ENCODE results near the gene NRROS. TPM values are rescaled to one million over a fixed set of nuclear protein-coding genes. Genes with fewer than 3 reads are reported as not detected.

Gene NRROS
- total RNA-seq, 1 donor from 2014 or later = 87.2 TPM

- intact Hi-C loops (cut with micrococcal nuclease) = loop anchor here (1.0 kb wide), 1 partner anchor 8 kb away; no protein-coding TSS in a partner anchor
These were observed 15.3 kb upstream of the NRROS start for GRCh38 chr3:196624067-196624790.

GRCh38 chr3:196624907-196625306, 14.6 kb upstream of the NRROS start:
- intact Hi-C loops (cut with micrococcal nuclease) = loop anchor here (1.0 kb wide), 1 partner anchor 7 kb away; no protein-coding TSS in a partner anchor

DNA sequence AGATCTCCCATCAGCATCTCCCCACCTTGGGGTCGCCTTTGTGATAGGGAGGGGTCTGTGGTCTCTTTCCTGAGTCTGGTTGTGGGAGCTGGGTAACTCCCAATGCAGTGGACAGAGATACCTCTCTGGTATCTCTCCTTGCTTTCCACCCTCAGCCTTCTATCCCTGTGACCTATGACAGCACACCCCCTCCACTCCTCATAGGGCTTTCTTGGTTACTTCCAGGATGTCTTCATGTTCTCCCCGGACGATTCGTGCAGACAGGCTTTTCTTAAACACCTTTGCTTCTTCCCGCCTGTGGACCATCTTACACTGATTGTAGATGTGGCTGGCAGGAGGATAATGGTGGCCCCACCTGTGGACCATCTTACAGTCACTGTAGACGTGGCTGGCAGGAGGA, 14.2 kb upstream of the NRROS start:
- intact Hi-C loops (cut with micrococcal nuclease) = no loop called here

DNA sequence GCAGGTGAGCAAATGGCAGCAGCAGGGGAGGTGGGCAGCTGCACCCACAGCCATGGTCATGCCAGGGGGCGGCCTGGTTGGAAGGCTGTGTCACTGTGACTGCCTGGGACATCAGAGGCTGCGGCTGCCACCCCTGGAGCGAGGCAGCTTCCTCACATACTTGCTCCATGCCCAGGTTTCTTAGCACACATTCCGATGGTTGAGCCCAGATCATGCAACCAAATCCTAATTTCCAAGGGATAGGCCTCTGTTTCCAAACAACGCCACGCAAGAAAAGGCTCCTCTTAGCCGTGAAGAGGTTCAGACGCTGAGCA, 11.6 kb upstream of the NRROS start:
- intact Hi-C loops (cut with micrococcal nuclease) = no loop called here

GRCh38 chr3:196629228-196629627, 10.3 kb upstream of the NRROS start:
- intact Hi-C loops (cut with micrococcal nuclease) = no loop called here

- intact Hi-C loops (cut with micrococcal nuclease) = loop anchor here (1.0 to 10.0 kb wide), 11 partner anchors 7 to 451 kb away; partner anchors contain the start of genes FBXO45, NCBP2 and WDR53
These were observed 7.8 kb upstream of the NRROS start for GRCh38 chr3:196631682-196632045.

GRCh38 chr3:196632046-196632751, 7.3 kb upstream of the NRROS start:
- intact Hi-C loops (cut with micrococcal nuclease) = loop anchor here (1.0 to 10.0 kb wide), 11 partner anchors 8 to 451 kb away; partner anchors contain the start of genes FBXO45, NCBP2 and WDR53

DNA sequence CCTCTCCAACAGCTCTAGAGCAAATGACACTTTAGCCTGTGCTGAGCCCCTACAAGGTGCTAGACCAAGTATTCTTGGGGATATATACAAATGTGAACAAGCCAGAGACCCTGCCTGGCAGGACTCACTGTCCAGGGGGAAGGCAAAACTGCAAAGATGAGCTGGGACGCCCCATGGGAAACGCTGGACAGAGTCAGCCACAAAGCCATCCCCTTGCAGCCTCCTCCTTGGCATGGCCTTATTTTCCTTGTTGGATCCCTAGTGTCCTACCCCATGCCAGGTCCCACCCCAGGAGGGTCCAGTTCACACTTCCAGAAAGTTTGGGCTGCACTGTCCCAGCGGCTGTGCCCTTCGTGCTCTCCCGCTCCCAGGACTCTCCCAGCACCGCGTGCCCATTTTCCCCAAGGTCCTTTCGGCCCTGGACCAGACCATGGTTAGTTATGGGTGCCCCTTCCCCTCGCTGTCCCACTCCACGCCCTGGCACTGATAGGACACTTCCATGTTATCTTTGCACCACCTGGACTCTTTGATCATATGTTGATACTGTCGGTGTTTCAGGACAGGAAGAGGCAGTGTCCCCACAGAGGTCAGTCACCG, 5.8 kb upstream of the NRROS start:
- intact Hi-C loops (cut with micrococcal nuclease) = loop anchor here (2.0 to 10.0 kb wide), 5 partner anchors 65 to 453 kb away; partner anchors contain the start of genes FBXO45 and WDR53

GRCh38 chr3:196634224-196634623, 5.3 kb upstream of the NRROS start:
- intact Hi-C loops (cut with micrococcal nuclease) = loop anchor here (10.0 kb wide), 1 partner anchor 359 kb away; no protein-coding TSS in a partner anchor

- intact Hi-C loops (cut with micrococcal nuclease) = loop anchor here (10.0 kb wide), 1 partner anchor 360 kb away; no protein-coding TSS in a partner anchor
These were observed 4.7 kb upstream of the NRROS start for GRCh38 chr3:196634829-196635228.

DNA sequence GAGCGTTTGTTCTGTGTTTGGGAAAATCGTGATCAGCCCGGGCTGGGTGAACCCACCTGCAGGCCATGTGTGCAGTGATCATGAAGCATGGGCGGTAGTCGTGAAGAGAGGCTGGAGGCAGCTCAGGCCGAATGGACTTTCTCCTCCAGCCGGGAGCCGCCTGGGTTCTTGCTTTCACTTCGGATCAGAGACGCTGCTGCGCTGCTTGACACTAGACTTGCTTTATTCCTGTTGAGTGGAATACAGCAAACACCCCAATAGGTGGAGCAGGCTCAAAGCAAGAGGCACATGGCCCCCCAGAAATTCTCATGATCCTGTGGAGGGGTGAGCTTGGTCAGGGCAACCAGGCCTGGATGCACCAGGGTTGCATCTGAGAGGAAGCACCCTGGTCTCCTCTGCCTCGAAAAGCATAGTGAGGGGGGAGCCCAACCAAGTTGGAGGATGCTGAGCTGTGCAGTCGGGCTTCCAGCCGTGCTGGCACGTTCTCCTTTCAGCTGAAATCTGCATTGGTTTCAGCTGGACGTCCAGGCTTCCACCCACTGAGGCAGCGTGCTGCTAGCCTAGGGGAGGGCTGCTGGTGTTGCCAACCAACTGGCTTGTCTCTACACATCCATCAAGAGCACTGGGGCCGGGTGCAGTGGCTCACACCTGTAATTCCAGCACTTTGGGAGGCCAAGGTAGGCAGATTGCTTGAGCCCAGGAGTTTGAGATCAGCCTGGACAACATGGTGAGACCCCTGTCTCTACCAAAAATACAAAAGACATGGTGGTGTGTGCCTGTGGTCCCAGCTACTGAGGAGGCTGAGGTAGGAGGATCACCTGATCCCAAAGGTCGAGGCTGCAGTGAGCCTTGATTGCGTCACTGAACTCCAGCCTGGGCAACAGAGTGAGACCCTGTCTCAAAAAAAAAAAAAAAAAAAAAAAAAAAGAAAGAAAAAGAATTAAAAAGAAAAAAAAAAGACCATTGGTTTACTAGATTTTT, 2.8 kb upstream of the NRROS start:
- intact Hi-C loops (cut with micrococcal nuclease) = loop anchor here (10.0 kb wide), 1 partner anchor 362 kb away; no protein-coding TSS in a partner anchor

DNA sequence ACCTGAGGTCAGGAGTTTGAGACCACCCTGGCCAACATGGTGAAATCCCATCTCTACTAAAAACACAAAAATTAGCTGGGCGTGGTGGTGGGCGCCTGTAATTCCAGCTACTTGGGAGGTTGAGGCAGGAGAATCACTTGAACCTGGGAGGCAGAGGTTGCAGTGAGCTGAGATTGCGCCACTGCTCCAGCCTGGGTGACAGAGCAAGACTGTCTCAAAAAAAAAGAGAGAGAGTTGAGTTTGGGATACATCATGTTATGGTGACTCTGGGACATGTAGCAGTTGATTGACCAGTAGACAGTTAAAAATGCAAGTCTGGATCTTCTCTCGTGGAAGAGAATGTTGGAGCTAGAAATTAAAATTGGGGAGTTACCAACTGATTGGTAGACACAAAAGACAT, 1.6 kb upstream of the NRROS start:
- intact Hi-C loops (cut with micrococcal nuclease) = loop anchor here (10.0 kb wide), 1 partner anchor 363 kb away; no protein-coding TSS in a partner anchor

DNA sequence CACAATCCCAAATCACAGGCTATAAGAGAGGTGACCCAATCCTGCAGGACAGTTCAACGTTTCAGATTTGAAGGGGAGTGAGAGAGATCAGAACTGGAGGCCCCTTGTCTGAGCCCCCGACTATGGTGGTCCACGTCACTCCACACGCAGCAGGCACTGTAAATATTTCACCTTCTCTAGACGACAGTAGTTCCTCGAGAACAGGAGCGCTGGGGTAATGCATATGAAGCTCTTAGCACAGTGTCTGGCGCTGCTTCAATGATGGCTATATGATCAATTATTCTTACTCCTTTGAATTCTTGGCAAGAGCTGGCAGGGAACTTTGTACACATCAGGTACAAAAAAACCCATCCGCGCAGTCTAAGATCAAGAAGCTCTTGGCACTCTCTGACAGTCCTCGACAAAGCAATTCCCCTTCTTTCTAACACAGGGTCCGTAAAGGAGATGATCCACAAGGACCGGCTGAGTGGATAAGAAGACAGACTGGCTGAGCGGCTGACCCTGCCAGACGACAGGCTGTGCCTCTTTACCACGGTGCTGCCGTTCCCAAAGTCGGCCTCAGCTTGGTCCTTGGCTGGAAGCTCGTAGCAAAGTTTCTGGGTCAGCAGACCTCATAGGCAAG, 522 bp upstream of the NRROS start:
- intact Hi-C loops (cut with micrococcal nuclease) = loop anchor here (10.0 kb wide), 1 partner anchor 364 kb away; no protein-coding TSS in a partner anchor

DNA sequence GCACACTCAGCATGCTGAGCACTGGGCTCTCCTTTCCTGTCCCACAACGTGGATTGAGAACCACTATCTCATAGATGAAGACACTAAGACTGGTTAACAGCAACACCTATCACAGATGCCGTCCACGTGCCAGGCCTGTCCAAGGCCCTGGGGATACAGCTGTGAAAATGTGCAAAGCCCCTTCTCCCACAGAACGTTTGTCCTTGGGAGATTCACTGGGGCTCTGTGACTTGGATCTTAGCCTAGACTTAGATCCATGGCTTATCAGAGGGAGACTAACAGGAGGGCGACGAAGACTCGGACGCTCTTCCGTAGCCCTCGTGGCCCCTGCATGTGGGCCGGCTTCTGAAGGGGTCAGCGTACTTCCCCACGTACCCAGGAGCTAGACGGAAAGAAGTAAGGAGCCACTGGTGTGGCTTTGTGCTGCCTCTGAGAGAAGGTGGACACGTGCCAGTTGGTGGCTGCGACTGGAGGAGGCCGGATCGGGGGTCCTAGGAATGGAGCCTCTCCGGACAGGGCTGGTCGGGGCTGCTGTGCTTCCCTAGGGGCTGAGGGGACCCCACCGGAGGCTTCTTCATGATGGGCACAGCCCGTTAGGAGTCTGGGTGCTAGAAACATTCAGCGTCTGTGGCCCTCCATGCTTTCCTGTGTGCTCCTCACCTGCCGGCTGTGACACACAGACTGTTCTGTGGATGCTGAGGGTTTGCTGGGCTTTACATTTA, 964 bp downstream of the NRROS start:
- intact Hi-C loops (cut with micrococcal nuclease) = loop anchor here (1.0 kb wide), 1 partner anchor 8 kb away; no protein-coding TSS in a partner anchor

DNA sequence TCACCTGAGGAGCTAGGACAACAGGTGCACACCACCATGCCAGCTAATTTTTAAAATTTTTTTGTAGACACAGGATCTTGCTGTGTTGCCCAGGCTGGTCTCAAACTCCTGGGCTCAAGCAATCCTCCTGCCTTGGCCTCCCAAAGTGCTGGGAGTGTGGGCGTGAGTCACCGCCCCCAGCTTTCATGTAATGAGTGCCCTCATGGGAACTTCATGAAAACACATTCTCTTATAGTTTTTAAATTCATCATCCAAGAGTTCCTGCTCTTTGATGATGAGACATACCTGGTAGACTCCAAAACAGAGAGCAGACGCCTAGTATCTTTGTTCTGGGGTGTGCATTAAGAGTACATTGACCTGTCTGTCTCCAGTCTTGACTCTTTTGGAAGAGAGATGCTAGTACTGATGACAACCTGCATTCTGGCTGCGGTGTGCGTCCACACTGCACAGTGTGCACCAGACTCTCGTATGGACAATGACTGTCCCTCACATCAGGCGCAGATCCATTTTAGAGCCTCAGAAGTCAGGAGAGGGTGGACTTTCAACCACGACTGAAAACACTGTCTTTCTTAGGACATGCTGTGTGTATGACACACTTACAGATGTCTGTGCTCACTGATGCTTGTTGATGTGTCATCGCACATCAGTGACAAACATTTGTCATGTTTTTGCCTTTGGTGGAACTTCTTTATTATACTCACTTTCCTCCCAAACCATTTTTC, 2.0 kb downstream of the NRROS start:
- intact Hi-C loops (cut with micrococcal nuclease) = no loop called here

DNA sequence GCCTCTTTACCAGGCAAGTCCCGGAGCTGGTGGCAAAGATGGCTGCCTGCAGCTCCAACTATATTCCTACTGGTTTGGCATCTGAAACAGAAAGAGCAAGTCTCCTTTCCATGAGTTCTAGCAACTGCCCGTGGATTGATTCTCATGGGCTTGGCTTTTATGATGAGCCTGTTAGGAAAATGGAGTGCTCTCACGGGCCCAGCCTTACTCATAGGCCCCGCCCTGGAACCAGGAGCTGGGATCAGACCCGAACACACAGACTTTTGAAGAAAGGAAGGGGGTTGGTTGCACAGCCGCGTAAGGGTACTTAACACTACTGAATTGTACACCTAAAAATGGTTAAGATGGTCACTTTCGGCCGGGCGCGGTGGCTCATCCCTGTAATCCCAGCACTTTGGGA, 2.9 kb downstream of the NRROS start:
- intact Hi-C loops (cut with micrococcal nuclease) = no loop called here

- intact Hi-C loops (cut with micrococcal nuclease) = no loop called here
These were observed 3.8 kb downstream of the NRROS start for GRCh38 chr3:196643201-196643749.

- intact Hi-C loops (cut with micrococcal nuclease) = no loop called here
These were observed 4.3 kb downstream of the NRROS start for GRCh38 chr3:196643761-196644160.

GRCh38 chr3:196645096-196645495, 5.6 kb downstream of the NRROS start:
- intact Hi-C loops (cut with micrococcal nuclease) = no loop called here

Measured in T-helper 2 cell treated with Interferon-gamma antibody and Interleukin-4, amounts not matched to agents 100 ng/mL and 5 ng/mL, for 36 hours (primary cell).